ENCODE data around the gene RNLS.

GRCh38 chr10:88312855-88313254 is 270.3 kb downstream of the RNLS start:
- TF ChIP-seq NRF1 (IDR thresholded peaks at IDR 0.05; ENCODE audit: low read depth, low read length) (no peak), HDAC2 (IDR thresholded peaks at IDR 0.05; ENCODE audit: borderline replicate concordance in 1 of 2, low read depth in 2 of 2, low read length in 2 of 2) (no peak), POLR2AphosphoS5 (IDR thresholded peaks at IDR 0.05; ENCODE audit: low read depth, low read length) (no peak), TAF1 (IDR thresholded peaks at IDR 0.05; ENCODE audit: low read depth, low read length) (no peak), SUZ12 (IDR thresholded peaks at IDR 0.05; ENCODE audit: low read length) (no peak), POLR2A (IDR thresholded peaks at IDR 0.05; ENCODE audit: control extremely low read depth in 1 of 2, low read depth in 2 of 2, low read length in 2 of 2) (no peak), CTCF (IDR thresholded peaks at IDR 0.05; ENCODE audit: control extremely low read depth in 1 of 3, insufficient read depth in 1 of 3, low read depth in 1 of 3, low read length in 3 of 3) (no peak), EGR1 (IDR thresholded peaks at IDR 0.05; ENCODE audit: borderline replicate concordance, low read depth, low read length) (no peak), CBX5 (IDR thresholded peaks at IDR 0.05; ENCODE audit: low read depth, low read length) (no peak), EZH2 (IDR thresholded peaks at IDR 0.05; ENCODE audit: low read depth, low read length, severe bottlenecking) (no peak), BCL11A (IDR thresholded peaks at IDR 0.05; ENCODE audit: low read depth in 2 of 2, low read length in 2 of 2) (no peak), TEAD4 (IDR thresholded peaks at IDR 0.05; ENCODE audit: low read depth, low read length) (no peak), SIN3A (conservative IDR thresholded peaks at IDR 0.05 in 1 of 2, IDR thresholded peaks at IDR 0.05 in 1 of 2; ENCODE audit: low read depth in 1 of 2, low read length in 2 of 2) (no peak), BRCA1 (IDR thresholded peaks at IDR 0.05; ENCODE audit: low read depth, low read length) (no peak)
